ENCODE data around the gene ART5.

The ART5 gene, protein sequence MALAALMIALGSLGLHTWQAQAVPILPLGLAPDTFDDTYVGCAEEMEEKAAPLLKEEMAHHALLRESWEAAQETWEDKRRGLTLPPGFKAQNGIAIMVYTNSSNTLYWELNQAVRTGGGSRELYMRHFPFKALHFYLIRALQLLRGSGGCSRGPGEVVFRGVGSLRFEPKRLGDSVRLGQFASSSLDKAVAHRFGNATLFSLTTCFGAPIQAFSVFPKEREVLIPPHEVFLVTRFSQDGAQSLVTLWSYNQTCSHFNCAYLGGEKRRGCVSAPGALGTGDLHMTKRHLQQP

DNA sequence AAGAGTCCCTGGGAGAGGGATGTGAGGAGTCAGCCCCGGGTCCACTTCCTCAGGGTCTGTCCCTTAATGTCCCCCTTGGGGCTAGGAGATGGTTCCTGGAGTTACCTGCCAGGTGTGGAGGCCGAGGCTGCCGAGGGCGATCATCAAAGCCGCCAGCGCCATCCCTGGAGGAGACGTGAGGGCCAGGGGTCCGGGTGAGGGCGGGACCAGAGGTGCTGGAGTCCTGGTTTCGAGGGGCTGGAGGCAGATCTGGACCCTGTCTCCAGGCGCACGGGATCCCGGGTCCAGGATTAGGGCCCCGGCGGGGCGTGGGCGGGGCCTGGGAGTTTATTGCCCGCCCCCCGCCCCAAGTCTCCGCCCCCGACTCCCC lies at the start of gene ART5:
TSS of gene ART5 (minus strand) at position 292 of the 370 bp plus-strand sequence. CDS start at position 162, 130 bp downstream.
- DNase-seq (ENCODE audit: low read depth, low spot score) = no peak

DNA sequence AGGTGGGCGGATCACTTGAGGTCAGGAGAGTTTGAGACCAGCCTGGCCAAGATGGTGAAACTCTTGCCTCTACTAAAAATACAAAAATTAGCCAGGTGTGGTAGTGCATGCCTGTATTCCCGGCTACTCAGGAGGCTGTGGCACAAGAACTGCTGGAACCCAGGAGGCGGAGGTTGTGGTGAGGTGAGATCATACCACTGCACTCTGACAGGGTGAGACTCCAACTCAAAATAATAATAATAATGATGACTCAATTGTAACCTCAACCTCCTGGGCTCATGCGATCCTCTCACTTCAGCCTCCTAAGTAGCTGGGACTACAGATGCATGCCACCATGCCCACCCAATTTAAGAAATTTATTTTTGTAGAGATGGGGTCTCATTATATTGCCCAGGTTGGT lies 45.0 kb upstream of the ART5 start:
- no peak for DNase-seq (ENCODE audit: low read depth, low spot score)

DNA sequence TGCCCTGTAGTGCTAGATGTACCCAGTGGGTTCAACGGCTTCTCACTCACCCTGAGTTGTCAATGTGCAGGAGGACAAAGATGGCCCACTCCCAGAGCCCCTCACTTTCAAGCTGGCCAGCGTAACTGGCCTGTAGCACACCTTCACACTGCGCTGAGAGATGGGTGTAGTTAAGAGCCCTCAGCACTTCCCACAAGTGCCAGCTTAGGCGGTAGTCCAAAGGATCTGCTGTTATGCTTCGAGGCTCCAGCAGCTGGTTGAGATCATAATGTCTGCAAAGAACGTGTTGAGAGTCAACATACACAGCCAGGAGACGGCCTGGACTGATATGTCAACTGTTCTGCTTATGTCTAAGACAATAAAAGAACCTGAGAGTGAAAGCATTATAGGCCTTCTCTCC lies 44.1 kb upstream of the ART5 start:
- no peak for DNase-seq (ENCODE audit: low read depth, low spot score)

DNA sequence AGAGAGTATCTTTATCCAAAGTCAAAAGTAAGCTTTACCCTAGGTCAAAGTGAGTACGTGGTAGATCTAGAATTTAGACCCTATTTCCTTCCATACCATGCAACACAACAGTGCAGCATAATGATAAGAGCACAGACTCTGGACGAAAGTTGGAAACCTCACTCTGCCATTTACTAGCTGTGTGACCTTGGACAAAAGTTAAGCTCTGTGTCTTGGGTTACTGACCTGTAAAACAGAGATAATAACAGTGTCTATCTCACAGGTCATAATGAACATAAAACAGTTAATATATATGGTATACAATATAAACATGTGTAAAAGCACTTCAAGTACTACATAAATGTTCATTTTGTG lies 43.0 kb upstream of the ART5 start:
- no peak for DNase-seq (ENCODE audit: low read depth, low spot score)

DNA sequence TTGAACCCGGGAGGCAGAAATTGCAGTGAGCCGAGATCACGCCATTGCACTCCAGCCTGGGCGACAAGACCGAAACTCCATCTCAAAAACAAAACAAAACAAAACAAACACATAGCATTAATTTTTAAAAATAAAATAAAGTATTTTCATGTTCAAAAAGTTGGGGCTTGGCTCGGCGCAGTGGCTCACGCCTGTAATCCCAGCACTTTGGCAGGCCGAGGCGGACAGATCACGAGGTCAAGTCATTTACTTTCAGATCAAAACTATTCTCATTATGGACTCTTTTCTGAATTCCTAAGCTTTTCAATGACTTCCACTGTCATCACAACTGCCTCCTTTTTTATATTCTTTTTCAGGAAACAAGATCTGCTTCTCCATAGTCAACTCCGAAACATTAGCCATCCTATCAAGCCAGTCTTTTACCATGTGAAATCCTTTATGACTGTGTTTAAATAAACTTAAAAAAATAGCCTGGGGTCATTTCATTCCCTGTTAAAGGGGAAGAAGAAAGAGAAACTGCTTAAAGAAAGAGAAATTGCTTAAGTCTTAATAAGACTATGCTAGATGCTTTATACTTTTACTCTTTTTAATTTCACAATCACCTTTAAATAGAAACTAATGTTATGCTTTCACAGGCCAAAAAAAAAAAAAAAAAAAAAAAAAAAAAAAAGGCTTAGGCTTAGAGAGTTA lies 42.5 kb upstream of the ART5 start:
- no peak for DNase-seq (ENCODE audit: low read depth, low spot score)

DNA sequence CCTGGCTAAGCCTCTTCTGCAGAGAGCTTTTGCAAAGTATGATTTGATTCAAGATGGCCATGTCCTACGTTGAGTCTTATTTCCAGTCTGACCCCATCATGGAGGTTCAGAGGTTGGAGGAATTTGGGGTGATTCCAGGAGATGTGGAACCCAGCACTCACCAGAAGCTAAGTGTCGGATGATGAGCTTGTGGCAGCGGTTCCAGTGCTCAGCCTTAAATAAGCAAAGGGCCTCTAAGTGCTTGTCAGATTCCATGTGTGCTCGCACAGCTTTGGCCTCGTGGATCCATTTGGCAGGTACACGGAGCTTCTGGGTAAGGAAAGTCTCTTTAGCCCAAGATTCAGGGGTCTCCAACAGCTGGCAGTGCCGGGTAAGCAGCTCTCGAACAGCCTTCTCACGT lies 41.2 kb upstream of the ART5 start:
- DNase-seq (ENCODE audit: low read depth, low spot score) = no peak

DNA sequence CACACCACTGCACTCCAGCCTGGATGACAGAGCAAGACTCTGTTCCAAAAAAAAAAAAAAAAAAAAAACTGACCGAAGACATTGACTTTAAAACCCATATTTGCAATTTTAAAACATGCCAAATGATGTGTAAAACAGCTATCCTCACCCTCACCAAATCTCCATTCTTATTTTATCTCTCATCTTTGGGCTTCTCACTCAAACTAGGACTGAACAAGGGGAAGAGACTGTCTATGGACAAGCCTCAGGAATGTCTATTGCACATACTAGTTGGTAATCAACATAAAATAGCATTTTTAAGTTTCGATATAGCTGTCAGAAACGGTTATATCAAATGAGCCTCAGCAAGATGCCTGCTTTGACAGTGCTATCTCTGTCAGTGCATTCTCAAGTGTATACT lies 37.3 kb upstream of the ART5 start:
- DNase-seq (ENCODE audit: low read depth, low spot score) = no peak

DNA sequence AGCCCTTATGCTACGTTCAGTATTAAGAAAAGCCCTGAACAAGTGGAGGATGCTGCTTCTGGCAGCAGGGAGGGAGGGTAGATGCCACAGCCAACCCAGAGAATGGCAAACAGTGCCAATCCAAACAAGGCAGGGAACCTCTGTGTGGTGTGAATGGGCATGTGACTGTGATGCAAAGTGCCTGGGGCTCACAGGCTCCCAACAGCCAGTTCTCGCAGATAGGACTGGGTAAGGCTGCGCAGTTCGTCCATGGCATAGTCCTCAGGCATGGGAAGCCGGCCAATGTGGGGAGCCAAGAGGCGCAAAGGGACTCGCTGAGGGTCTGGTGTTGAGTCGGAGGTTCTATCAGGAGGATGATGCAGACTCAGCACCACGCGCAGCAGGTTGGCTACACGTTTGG lies 34.2 kb upstream of the ART5 start:
- no peak for DNase-seq (ENCODE audit: low read depth, low spot score)

DNA sequence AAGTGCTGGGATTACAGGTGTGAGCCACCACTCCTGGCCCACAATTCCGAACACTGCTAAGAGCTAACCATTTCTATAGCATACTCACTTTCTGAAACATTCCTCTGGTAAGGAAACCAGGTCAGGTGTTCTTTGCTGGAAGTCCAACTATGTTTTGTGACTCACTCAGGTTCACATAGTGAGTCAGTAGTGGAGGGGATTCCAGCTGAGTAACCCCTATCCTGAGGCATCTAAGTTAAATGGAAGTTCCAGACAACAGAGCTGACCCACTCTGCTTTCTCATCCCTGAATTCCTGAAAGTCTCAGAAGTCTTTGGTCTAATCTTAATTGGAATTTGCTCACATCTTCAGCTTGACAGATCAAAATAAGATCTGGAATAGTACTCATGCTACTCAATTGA lies 32.4 kb upstream of the ART5 start:
- DNase-seq (ENCODE audit: low read depth, low spot score) = no peak

DNA sequence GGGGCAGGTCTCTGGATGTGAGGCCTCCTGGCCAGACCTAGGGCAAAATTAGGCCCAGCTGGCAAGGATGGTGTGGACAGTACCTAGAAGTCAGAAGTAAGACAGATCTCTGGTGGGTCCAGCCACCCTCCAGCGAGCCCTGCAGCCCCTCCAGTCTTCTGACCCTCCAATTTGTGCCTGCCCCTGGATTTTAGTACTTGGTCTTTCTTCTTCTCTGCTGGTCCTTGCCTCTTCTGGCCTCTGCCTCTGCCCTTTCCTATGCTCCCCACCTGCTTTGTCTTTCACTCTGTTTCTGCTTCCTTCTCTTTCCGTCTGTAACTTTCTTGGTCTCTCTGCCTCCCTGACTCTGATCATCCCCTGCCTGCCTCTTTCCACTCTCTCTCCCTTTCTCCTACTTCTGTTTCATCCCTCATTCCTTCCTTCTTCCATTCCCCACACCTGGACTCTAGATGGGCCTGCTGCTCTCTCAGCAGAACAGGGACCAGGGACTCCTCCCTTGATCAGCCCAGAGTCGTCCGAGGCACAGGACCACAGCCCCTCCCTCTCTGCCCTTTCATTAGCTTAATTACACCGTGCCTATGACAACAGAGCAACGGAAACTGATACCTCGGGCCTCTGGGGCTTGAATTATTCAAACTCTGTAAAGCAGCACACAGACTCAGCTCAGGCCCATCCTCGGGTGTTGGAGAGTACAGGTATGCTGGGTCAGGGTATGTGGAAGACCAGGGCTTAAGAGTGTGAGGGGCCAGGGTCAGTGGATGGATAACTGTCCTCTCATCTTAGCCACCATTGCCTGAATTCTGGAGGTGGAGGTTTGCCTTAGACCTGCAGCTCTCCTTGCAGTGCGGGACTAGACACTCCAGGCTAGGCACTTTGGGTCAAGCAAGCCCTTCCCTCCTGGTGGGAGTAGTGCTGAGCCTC lies 29.8 kb upstream of the ART5 start, which contains the start of gene CHRNA10:
TSS of gene CHRNA10 (minus strand) at position 51 of the 921 bp plus-strand sequence. CDS start 72 bp downstream, outside the sequence.
- no peak for DNase-seq (ENCODE audit: low read depth, low spot score)

DNA sequence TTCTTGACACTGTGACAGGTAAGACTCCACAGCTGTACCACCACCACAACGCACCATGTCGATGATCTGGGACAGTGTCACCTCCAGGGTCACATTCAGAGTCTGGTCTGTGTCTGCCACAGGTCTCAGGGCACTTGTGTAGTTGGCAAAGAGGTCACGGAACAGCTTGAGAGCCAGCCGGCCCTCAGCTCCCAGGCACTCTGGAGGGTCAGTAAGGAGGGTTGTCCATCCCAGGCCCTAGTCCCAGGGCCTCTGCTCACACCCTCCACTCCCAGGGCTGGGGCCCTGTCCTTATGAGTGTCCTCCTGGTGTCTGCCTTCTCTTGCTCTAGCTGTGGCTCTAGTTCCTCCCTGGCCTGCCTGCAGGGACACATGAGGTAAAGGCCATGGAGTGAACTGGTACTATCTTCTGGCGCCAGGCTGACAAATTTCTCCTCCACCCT lies 28.0 kb upstream of the ART5 start:
- no peak for DNase-seq (ENCODE audit: low read depth, low spot score)

DNA sequence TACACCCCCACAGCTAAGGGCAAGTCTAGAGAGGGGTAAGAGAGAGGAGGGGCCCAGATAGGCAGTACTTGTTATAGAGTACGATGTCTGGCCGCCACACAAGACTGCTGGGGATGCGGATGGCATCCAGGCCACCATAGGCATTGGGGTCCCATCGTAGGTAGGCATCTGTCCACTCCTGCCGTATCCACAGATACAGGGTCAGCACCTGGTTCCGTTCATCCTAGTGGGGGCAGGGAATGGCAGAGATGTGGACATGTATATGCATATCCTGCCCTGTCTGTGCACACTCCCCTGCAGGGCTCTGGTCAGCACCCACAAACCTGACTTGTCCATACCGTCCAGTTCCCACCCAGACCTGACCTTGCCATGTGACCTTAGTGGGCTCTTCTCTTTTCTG lies 27.3 kb upstream of the ART5 start:
- DNase-seq (ENCODE audit: low read depth, low spot score) = no peak

DNA sequence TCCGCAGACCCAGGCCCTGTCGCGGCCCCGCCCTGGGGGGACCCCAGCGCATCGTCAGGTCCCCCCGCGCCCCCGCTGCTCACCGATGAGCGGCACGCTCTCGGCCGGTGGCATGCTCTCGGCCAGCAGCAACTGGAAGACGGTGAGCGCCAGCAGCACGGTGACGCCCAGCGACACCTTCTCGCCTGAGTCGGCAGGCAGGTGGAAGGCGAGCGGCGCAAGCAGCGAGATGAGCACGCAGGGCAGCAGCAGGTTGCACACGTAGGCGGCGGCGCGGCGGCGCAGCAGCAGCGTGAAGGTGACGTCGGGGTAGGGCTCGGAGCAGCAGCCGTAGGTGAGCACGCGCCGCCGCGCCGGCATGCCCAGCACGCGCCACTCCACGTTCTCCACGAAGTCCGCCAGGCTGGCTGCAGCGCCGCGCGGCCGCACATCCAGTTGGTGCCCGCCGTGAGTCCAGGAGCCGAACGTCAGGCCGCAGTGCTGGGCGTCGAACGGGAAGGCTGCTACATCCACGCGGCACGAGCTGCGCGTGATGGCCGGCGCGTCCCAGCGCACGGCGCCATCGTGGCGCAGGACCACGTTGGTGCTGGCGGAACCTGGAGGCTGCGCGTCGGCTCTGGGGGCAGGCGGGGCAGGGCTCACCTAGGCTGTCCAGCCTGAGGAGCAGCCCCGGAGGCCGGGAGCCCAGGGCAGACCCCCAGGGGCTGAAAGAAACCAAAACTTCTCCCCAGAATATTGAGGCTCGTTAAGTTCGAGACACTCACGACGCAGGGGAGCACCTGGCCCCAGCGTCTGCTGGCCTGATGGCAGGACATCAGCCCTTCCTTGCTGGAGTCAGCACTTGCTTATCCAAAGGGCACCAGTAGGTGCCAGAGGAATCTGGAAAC lies 25.6 kb upstream of the ART5 start:
- DNase-seq (ENCODE audit: low read depth, low spot score) = no peak

DNA sequence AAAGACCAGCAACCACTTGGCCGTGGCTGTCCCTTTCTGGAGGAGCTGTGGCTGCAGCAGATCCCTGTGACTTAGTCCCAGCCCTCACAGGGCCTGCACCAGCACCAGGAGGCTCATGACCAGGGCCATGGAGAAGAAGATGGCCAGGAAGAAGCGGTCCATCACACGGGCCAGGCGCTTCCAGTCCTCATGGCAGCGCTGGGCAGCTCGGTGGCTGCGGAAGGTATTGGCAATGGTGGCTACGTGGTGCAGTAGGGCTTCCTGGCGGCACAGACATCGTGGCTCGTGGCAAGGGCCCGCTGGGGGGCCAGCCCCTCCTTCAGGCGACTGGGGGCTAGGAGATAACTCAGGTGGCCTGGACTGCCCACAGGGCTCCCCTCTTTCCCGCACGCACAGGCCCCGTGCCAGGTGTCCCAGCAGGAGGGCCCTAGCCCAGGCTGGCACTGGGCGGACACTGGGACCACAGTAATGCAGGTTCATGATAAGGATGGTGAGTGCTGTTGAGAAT lies 24.3 kb upstream of the ART5 start:
- DNase-seq (ENCODE audit: low read depth, low spot score) = no peak

DNA sequence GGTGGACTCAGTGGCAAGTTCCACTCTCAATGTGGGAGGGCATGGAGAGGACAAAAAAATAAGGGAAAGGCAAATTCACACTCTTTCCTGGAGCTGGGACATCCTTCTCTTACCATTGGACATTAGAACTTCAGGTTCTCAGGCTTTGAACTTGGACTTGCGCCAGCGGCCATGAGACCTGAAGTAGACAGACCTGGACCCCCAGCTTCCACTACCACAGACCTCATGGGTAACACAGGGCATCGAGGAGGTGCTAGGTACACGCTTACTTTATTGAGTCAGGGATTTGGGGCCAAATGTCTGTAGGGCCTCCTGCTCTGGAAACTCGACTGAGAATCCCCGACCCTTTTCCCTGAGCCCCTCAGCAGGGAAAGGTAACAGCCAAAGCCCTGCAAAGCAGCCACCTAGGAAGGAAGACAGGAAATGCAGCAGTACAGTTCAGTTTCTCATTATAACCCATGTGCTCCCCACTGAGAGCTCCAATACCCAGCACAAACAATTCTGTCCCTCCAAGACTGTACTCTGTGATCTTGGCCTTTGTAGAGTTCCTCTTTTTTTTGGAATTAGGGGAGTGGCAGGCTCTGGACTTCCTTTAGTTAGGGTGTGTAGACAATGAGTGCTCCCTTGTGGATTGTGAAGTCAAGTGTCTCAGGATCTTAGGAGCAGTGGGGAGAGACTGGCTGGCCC lies 23.7 kb upstream of the ART5 start:
- DNase-seq (ENCODE audit: low read depth, low spot score) = no peak

DNA sequence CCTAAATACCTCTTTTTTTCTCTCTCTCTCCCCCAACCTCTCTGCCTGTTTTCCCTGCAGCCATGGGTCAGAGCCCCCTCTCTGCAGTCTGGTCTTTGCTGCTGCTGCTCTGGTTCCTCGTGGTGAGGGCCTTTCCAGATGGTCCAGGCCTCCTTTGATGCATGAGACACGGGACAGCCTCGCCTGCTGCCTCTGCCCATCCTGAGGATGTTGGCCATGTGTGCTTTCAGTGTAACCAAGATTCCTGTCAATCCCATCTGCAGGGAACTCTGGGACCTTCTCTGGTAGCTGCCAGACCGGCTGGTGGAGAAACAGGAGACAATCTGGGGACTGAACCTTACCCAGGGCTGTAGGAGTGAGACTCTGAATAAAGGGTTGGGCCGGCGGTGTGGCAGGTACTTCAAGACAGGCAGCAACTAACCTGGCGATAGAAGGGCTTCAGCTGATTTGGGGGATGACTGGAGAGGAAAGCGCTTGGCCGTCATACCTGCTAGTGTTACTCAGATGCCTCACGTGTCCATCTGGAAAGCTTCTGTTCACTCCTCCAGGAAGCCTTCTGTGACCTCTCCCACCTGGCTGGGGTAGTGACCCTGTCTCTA lies 22.3 kb upstream of the ART5 start:
- no peak for DNase-seq (ENCODE audit: low read depth, low spot score)

DNA sequence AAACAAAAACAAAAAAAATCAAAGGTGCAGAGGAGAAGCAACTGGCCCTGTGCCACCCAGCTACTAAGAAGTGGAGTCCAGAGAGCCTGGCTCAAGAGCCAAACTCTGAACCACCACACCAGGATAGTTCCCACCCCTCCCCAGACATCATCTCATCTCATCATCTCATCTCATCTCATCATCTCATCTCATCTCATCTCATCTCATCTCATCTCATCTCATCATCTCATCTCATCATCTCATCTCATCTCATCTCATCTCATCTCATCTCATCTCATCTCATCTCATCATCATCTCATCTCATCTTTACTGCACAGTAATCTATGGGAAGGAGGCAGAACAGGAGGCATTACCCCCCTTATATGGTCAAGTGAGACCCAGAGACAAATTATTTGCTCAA lies 21.1 kb upstream of the ART5 start:
- no peak for DNase-seq (ENCODE audit: low read depth, low spot score)

DNA sequence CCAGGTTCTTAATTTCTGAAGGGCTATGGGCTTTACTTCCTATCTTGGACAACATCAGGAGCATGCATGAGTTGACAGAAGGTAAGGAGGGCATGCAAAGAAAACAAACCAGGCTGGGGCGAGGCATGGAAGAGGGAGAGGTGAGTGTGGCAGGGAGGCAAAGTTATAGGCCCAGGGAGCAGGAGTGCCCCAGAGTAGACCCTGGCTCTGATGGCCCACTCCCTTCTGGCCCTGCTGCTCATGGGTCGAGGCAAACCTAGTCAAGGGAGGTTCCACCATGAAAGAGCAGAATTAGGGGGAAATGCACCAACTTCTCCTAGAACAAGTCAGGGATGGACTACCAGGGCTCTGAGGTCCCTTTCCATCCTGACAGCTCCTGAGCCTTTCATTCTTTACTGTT lies 19.2 kb upstream of the ART5 start:
- DNase-seq (ENCODE audit: low read depth, low spot score) = no peak

DNA sequence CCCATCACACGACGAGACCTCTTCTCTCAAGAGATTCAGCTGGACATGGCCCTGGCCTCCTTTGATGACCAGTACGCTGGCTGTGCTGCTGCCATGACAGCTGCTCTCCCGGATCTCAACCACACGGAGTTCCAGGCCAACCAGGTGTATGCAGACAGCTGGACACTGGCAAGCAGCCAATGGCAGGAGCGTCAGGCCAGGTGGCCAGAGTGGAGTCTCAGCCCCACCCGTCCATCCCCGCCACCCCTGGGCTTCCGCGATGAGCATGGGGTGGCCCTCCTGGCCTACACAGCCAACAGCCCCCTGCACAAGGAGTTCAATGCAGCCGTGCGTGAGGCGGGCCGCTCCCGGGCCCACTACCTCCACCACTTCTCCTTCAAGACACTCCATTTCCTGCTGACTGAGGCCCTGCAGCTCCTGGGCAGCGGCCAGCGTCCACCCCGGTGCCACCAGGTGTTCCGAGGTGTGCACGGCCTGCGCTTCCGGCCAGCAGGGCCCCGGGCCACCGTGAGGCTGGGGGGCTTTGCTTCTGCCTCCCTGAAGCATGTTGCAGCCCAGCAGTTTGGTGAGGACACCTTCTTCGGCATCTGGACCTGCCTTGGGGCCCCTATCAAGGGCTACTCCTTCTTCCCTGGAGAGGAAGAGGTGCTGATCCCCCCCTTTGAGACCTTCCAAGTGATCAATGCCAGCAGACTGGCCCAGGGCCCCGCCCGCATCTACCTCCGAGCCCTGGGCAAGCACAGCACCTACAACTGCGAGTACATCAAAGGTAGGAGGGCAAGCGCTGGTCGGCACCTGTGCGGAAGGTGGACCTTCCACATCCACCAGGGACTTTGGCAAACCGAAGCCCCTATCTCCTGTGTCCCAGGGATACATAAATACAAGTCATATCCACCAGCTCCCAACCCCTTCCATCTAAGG lies 18.1 kb upstream of the ART5 start:
- no peak for DNase-seq (ENCODE audit: low read depth, low spot score)
